K562 (cell line): ENCODE results near the gene SLC9B1. TPM values are rescaled to one million over a fixed set of nuclear protein-coding genes. Genes with fewer than 3 reads are reported as not detected.
A peak's percentile ranks its signal among the peaks of the same experiment; 100 is the strongest.

Experiments used
- ATAC-seq: fragments of 200-7000 bp; cut with Tn5 transposase; 3 replicates; pipeline ENCODE4 v1.9.1; 2020; ENCODE audit warnings: moderate library complexity
- BruUV-seq: library from RNA; stranded (reverse); fragments of 400-500 nt; replicated peaks from 2 replicates; lab custom pipeline; 2021; lab: Mats Ljungman, UMichigan
- CTCF ChIA-PET: fragments of 300-600 bp; formaldehyde crosslinking; extraction: SDS; loops from one replicate; lab custom pipeline; 2021; ENCODE audit warnings: low intra/inter-chr PET ratio; lab: Yijun Ruan, JAX
- POLR2A ChIA-PET: fragments of 300-600, 350-650 bp; sonication (Branson Sonifier 250); formaldehyde crosslinking; extraction: SDS; loops from one replicate; lab custom pipeline; 2021; ENCODE audit warnings: antibody characterized with exemption, inconsistent platforms; lab: Yijun Ruan, JAX
- DNase-seq, 4 experiments: peaks; one replicate each; pipeline versions ENCODE4 v3.0.0 to v3.0.0-alpha.2; 2011 to 2018; ENCODE audit warnings: low spot score in 3 of 4, mixed read lengths in 3 of 4; ENCODE audit errors: extremely low read depth in 1 of 4
- FAIRE-seq: peaks from 2 replicates; lab custom pipeline; 2011; peaks lifted over from hg19 to GRCh38; lab: Jason Lieb, UNC
- H2AFZ ChIP-seq: 2 replicates; pipeline ENCODE4 v1.6.0; 2011; ENCODE audit warnings: low read depth, low read length, control low read depth, inconsistent platforms
- H3K27ac ChIP-seq: fragments of 200-600 bp; 3 replicates; pipeline ENCODE4 v1.8.0; 2011; ENCODE audit warnings: low read depth, mild to moderate bottlenecking, control low read depth, inconsistent platforms, low read length, moderate library complexity, mixed read lengths; ENCODE audit errors: extremely low read depth
- H3K27me3 ChIP-seq, 2 experiments: fragments of 300-600 bp in 1 of 2; 2 replicates in 1 of 2; 3 replicates in 1 of 2; pipeline versions ENCODE4 v1.6.0 to v1.8.0; 2011; ENCODE audit warnings: inconsistent platforms in 2 of 2, low read length in 2 of 2, mild to moderate bottlenecking in 1 of 2, mixed read lengths in 1 of 2, moderate library complexity in 1 of 2; ENCODE audit not compliant: control insufficient read depth in 2 of 2, insufficient read depth in 2 of 2
- H3K36me3 ChIP-seq: fragments of 300-600 bp; 3 replicates; pipeline ENCODE4 v1.8.0; 2011; ENCODE audit warnings: mild to moderate bottlenecking, low read length, inconsistent platforms; ENCODE audit not compliant: control insufficient read depth, insufficient read depth
- H3K4me1 ChIP-seq, 2 experiments: fragments of 200-600 bp in 1 of 2; replicated peaks in 1 of 2; 2 replicates in 1 of 2; 3 replicates in 1 of 2; pipeline versions ENCODE4 v1.5.1 to v1.8.0; 2011; ENCODE audit warnings: inconsistent platforms in 2 of 2, low read length in 2 of 2, mild to moderate bottlenecking in 1 of 2, mixed read lengths in 1 of 2, moderate library complexity in 1 of 2; ENCODE audit not compliant: control insufficient read depth in 2 of 2, insufficient read depth in 2 of 2
- H3K4me2 ChIP-seq: 2 replicates; pipeline ENCODE4 v1.6.1; 2011; ENCODE audit warnings: low read length, control low read depth, inconsistent platforms, mixed read lengths; ENCODE audit not compliant: insufficient read depth
- H3K4me3 ChIP-seq: fragments of 200-600 bp; sonication (generic), shearing (Covaris generic); 2 replicates; pipeline ENCODE4 v1.5.1; 2016; ENCODE audit warnings: control low read depth, inconsistent platforms
- H3K79me2 ChIP-seq: fragments of 200-600 bp; 3 replicates; pipeline ENCODE4 v1.8.0; 2011; ENCODE audit warnings: low read length, inconsistent platforms; ENCODE audit not compliant: control insufficient read depth, insufficient read depth
- H3K9ac ChIP-seq, 2 experiments: 2 replicates each; pipeline versions ENCODE4 v1.6.0 to v1.6.1; 2011; ENCODE audit warnings: low read depth in 2 of 2, low read length in 2 of 2, control low read depth in 1 of 2, inconsistent platforms in 1 of 2, mild to moderate bottlenecking in 1 of 2, mixed read lengths in 1 of 2; ENCODE audit not compliant: insufficient read depth in 1 of 2
- H3K9me1 ChIP-seq: one replicate; pipeline ENCODE4 v1.6.0; 2011; ENCODE audit warnings: inconsistent platforms, mild to moderate bottlenecking, low read length, moderate library complexity; ENCODE audit not compliant: control insufficient read depth, insufficient read depth
- H3K9me3 ChIP-seq: replicated peaks from 2 replicates; pipeline ENCODE4 v1.5.1; 2011; ENCODE audit warnings: low read depth, low read length, inconsistent platforms; ENCODE audit not compliant: control insufficient read depth, insufficient read depth
- H4K20me1 ChIP-seq: replicated peaks from 2 replicates; pipeline ENCODE4 v1.6.1; 2011; ENCODE audit warnings: low read length, inconsistent platforms, mixed read lengths; ENCODE audit not compliant: control insufficient read depth, insufficient read depth
- CBFA2T3 ChIP-seq: fragments of 450-650 bp; IDR thresholded peaks from 2 replicates; pipeline ENCODE4 v1.6.1; 2017
- IRF2 ChIP-seq: sonication (generic); formaldehyde crosslinking; IDR thresholded peaks from 2 replicates; pipeline ENCODE4 v1.8.1; 2022; ENCODE audit warnings: mild to moderate bottlenecking, missing genetic modification reagents
- ZNF696 ChIP-seq: fragments of 250-450 bp; sonication (Bioruptor Pico); conservative IDR thresholded peaks from 2 replicates; pipeline ENCODE4 v1.4.0; 2020; ENCODE audit warnings: mild to moderate bottlenecking, moderate library complexity
- ZNF778 ChIP-seq: fragments of 450-650 bp; formaldehyde crosslinking; IDR thresholded peaks from 2 replicates; pipeline ENCODE4 v1.4.0; 2020; ENCODE audit warnings: mild to moderate bottlenecking, moderate library complexity
- WGBS: fragments of 100-300 bp; shearing (Covaris generic); methylation state at CpG from one replicate; pipeline ENCODE4 v1.1.6; 2016; ENCODE audit warnings: low coverage, mixed read lengths; ENCODE audit not compliant: insufficient coverage; ENCODE audit errors: missing lambda C conversion rate; 5-methylcytosine and 5-hydroxymethylcytosine counted together
- in situ Hi-C: fragments of 300-500 bp; cut with MboI; formaldehyde crosslinking; loops from 4 replicates; pipeline ENCODE4 v1.15.0; 2018; ENCODE audit warnings: inconsistent platforms, mixed read lengths
- intact Hi-C: fragments of 100-400 bp; cut with micrococcal nuclease; formaldehyde crosslinking; loops from 2 replicates; pipeline ENCODE4 v1.14.2; 2022
- polyA plus RNA-seq, 8 experiments: library from polyadenylated mRNA; depleted of rRNA in 4 of 8; stranded (reverse) in 5 of 8; unstranded in 3 of 8; fragments of >200 nt; fragmentation: Nextera tagmentation in 2 of 8; fragmentation: Illumina TruSeq in 1 of 8; extraction: Ambion mirVana in 2 of 8; extraction: Trizol in 1 of 8; gene quantifications; 2 replicates each; pipeline versions ENCODE4 v1.2.1 to v1.2.3, GENCODE V29; 2011 to 2014; ENCODE audit warnings: inconsistent platforms in 1 of 8, missing spikeins in 1 of 8
- total RNA-seq, 7 experiments: library from RNA; depleted of rRNA in 6 of 7; stranded (reverse); fragments of >200 nt in 6 of 7; fragmentation: Illumina TruSeq in 2 of 7; extraction: Trizol in 2 of 7; gene quantifications; 2 replicates each; pipeline versions ENCODE4 v1.2.1 to v1.2.3, GENCODE V29; 2011 to 2021; ENCODE audit warnings: low replicate concordance in 1 of 7
- TF ChIP-seq, protein P1 (sequence below), 2 experiments: fragments of 450-650 bp; IDR thresholded peaks; 2 replicates each; pipeline ENCODE4 v1.6.1; 2018; ENCODE audit warnings: mild to moderate bottlenecking in 2 of 2, low read depth in 1 of 2; ENCODE audit not compliant: partially characterized antibody in 2 of 2

The SLC9B1 gene
- total and polyA plus RNA-seq, 9 of the 15 experiments (the other 6 are each of a cell fraction or from before 2014, with no cell fraction given), result 0.21 to 1.3 (median 0.51) TPM

DNA sequence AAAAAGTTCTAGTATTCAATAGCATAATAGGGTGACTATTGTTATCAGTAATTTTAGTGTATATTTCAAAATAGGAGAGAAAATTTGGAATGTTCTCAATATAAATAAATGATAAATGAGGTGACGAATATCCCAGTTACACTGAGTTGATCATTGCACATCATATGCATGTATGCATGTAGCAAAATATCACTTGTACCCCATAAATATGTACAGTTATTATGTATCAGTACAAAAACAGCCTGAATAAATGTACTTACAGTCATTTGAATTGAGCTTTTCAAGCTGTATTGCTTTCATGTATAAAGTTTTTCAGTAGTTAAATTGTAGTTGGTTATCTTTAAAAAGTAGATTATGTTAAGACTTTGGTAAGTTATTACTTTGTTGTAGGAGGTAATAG lies 138.2 kb downstream of the SLC9B1 start (continued):
- TF ChIP-seq, protein P1, sequence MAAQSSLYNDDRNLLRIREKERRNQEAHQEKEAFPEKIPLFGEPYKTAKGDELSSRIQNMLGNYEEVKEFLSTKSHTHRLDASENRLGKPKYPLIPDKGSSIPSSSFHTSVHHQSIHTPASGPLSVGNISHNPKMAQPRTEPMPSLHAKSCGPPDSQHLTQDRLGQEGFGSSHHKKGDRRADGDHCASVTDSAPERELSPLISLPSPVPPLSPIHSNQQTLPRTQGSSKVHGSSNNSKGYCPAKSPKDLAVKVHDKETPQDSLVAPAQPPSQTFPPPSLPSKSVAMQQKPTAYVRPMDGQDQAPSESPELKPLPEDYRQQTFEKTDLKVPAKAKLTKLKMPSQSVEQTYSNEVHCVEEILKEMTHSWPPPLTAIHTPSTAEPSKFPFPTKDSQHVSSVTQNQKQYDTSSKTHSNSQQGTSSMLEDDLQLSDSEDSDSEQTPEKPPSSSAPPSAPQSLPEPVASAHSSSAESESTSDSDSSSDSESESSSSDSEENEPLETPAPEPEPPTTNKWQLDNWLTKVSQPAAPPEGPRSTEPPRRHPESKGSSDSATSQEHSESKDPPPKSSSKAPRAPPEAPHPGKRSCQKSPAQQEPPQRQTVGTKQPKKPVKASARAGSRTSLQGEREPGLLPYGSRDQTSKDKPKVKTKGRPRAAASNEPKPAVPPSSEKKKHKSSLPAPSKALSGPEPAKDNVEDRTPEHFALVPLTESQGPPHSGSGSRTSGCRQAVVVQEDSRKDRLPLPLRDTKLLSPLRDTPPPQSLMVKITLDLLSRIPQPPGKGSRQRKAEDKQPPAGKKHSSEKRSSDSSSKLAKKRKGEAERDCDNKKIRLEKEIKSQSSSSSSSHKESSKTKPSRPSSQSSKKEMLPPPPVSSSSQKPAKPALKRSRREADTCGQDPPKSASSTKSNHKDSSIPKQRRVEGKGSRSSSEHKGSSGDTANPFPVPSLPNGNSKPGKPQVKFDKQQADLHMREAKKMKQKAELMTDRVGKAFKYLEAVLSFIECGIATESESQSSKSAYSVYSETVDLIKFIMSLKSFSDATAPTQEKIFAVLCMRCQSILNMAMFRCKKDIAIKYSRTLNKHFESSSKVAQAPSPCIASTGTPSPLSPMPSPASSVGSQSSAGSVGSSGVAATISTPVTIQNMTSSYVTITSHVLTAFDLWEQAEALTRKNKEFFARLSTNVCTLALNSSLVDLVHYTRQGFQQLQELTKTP (IDR thresholded peaks at IDR 0.05; ENCODE audit: low read depth in 1 of 2, partially characterized antibody in 2 of 2), result no peak
- TF ChIP-seq IRF2 (CRISPR knock-in tag) (no peak), ZNF778 (CRISPR knock-in tag) (no peak)

DNA sequence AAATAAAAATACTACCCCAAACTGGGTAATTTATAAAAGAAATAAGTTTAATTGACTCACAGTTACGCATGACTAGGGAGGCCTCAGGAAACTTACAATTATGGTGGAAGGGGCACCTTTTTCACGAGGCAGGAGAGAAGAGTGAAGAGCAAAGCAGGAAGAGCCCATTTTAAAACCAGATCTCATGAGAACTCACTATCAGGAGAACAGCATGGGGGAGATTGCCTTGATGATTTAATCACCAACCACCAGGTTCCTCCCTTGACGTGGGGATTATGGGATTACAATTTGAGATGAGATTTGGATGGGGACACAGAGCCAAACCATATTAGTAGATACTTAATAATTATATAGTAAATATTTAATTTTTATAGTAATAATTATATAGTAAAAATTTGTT lies 140.6 kb downstream of the SLC9B1 start:
- intact Hi-C loops (no loop called here), in situ Hi-C loops (no loop called here)
- WGBS, result 67% methylated on average over 3 of the region's 3 CpGs
- Histone ChIP-seq H3K4me2 (no peak overlapping the region), H3K4me1 (peaks cover 0 to 7% of the 10 kb centered on the region in 2 experiments; a peak in 2 of 5 replicates), H3K4me3 (no peak overlapping the region), H2AFZ (no peak overlapping the region), H3K27ac (no peak overlapping the region), H3K79me2 (peaks cover 71% of the 10 kb centered on the region), H3K9me3 (peaks cover 22% of the 10 kb centered on the region), H4K20me1 (no peaks in the 10 kb centered on the region), H3K9me1 (no peaks in the 10 kb centered on the region), H3K36me3 (peaks cover 40% of the 10 kb centered on the region), H3K27me3 (no peaks in the 10 kb centered on the region), H3K9ac (no peak overlapping the region)
- ATAC-seq, result no peak
- no TSS peak for BruUV-seq
- ChIA-PET POLR2A (no interaction called here), CTCF (no interaction called here)
- no peak for DNase-seq
- no peak for FAIRE-seq
- TF ChIP-seq ZNF696, result no peak
- peak; percentile 32; the same call in 1 of the 2 replicates for TF ChIP-seq CBFA2T3
